ENCODE results near the gene HOXD12.
A peak's percentile ranks its signal among the peaks of the same experiment; 100 is the strongest.

HOXD12 gene

GRCh38 chr2:176137906-176138305, 38.3 kb downstream of the HOXD12 start:
- Histone ChIP-seq H3K27me3 (ENCODE audit: control insufficient read depth, insufficient read depth, low read length) (no peaks in the 10 kb centered on the region), H3K36me3 (ENCODE audit: insufficient read depth, low read length) (no peaks in the 10 kb centered on the region), H3K4me2 (ENCODE audit: low read length) (peak overlapping the region; percentile 90), H3K4me3 (ENCODE audit: low read length) (no peak overlapping the region), H3K9ac (ENCODE audit: low read depth, low read length) (no peak overlapping the region), H3K9me3 (replicated peaks; ENCODE audit: low read length) (no peaks in the 10 kb centered on the region), H3K4me1 (ENCODE audit: control insufficient read depth, insufficient read depth, low read length) (peaks cover 3% of the 10 kb centered on the region)

GRCh38 chr2:176138526-176138922, 38.9 kb downstream of the HOXD12 start:
- Histone ChIP-seq H3K4me2 (ENCODE audit: low read length) (peak overlapping the region; percentile 62), H3K4me3 (ENCODE audit: low read length) (peak overlapping the region; percentile 10), H3K27me3 (ENCODE audit: control insufficient read depth, insufficient read depth, low read length) (no peaks in the 10 kb centered on the region), H3K9ac (ENCODE audit: low read depth, low read length) (peak overlapping the region; percentile 68), H3K4me1 (ENCODE audit: control insufficient read depth, insufficient read depth, low read length) (peaks cover 3% of the 10 kb centered on the region), H3K36me3 (ENCODE audit: insufficient read depth, low read length) (no peaks in the 10 kb centered on the region), H3K9me3 (replicated peaks; ENCODE audit: low read length) (no peaks in the 10 kb centered on the region)

- Histone ChIP-seq H3K4me3 (ENCODE audit: low read length) (peak overlapping the region; percentile 24), H3K9ac (ENCODE audit: low read depth, low read length) (peak overlapping the region; percentile 68), H3K27me3 (ENCODE audit: control insufficient read depth, insufficient read depth, low read length) (no peaks in the 10 kb centered on the region)
Measured at GRCh38 chr2:176138923-176139660, 39.5 kb downstream of the HOXD12 start.

GRCh38 chr2:176139661-176140512, 40.3 kb downstream of the HOXD12 start:
- H3K4me1 ChIP-seq (ENCODE audit: control insufficient read depth, insufficient read depth, low read length), result peaks cover 3% of the 10 kb centered on the region
- no peaks in the 10 kb centered on the region for H3K36me3 ChIP-seq (ENCODE audit: insufficient read depth, low read length)
- no peaks in the 10 kb centered on the region for H3K9me3 ChIP-seq (replicated peaks; ENCODE audit: low read length)
- peak overlapping the region; percentile 88 for H3K4me2 ChIP-seq (ENCODE audit: low read length)
- peak overlapping the region; percentile 75 for H3K4me3 ChIP-seq (ENCODE audit: low read length)
- H3K9ac ChIP-seq (ENCODE audit: low read depth, low read length), result peak overlapping the region; percentile 68
- H3K27me3 ChIP-seq (ENCODE audit: control insufficient read depth, insufficient read depth, low read length), result no peaks in the 10 kb centered on the region

More at GRCh38 chr2:176138923-176139660, 39.5 kb downstream of the HOXD12 start:
- Histone ChIP-seq H3K4me1 (ENCODE audit: control insufficient read depth, insufficient read depth, low read length) (peaks cover 3% of the 10 kb centered on the region), H3K36me3 (ENCODE audit: insufficient read depth, low read length) (no peaks in the 10 kb centered on the region), H3K4me2 (ENCODE audit: low read length) (peak overlapping the region; percentile 62), H3K9me3 (replicated peaks; ENCODE audit: low read length) (no peaks in the 10 kb centered on the region)

GRCh38 chr2:176140513-176141317, 41.1 kb downstream of the HOXD12 start:
- Histone ChIP-seq H3K36me3 (ENCODE audit: insufficient read depth, low read length) (no peaks in the 10 kb centered on the region), H3K9me3 (replicated peaks; ENCODE audit: low read length) (no peaks in the 10 kb centered on the region), H3K27me3 (ENCODE audit: control insufficient read depth, insufficient read depth, low read length) (peaks cover 5% of the 10 kb centered on the region), H3K4me2 (ENCODE audit: low read length) (peak overlapping the region; percentile 88), H3K4me3 (ENCODE audit: low read length) (peak overlapping the region; percentile 75), H3K4me1 (ENCODE audit: control insufficient read depth, insufficient read depth, low read length) (peaks cover 2% of the 10 kb centered on the region), H3K9ac (ENCODE audit: low read depth, low read length) (peak overlapping the region; percentile 63)

- no peak overlapping the region for H3K9ac ChIP-seq (ENCODE audit: low read depth, low read length)
- H3K4me3 ChIP-seq (ENCODE audit: low read length), result no peak overlapping the region
- no peaks in the 10 kb centered on the region for H3K4me1 ChIP-seq (ENCODE audit: control insufficient read depth, insufficient read depth, low read length)
- peaks cover 5% of the 10 kb centered on the region for H3K27me3 ChIP-seq (ENCODE audit: control insufficient read depth, insufficient read depth, low read length)
- no peaks in the 10 kb centered on the region for H3K9me3 ChIP-seq (replicated peaks; ENCODE audit: low read length)
- H3K36me3 ChIP-seq (ENCODE audit: insufficient read depth, low read length), result no peaks in the 10 kb centered on the region
- H3K4me2 ChIP-seq (ENCODE audit: low read length), result no peak overlapping the region
Measured at GRCh38 chr2:176142281-176142680, 42.7 kb downstream of the HOXD12 start.

GRCh38 chr2:176145085-176145969, 45.7 kb downstream of the HOXD12 start:
- Histone ChIP-seq H3K4me1 (ENCODE audit: control insufficient read depth, insufficient read depth, low read length) (no peaks in the 10 kb centered on the region), H3K4me3 (ENCODE audit: low read length) (no peak overlapping the region), H3K9ac (ENCODE audit: low read depth, low read length) (no peak overlapping the region), H3K4me2 (ENCODE audit: low read length) (no peak overlapping the region), H3K9me3 (replicated peaks; ENCODE audit: low read length) (no peaks in the 10 kb centered on the region), H3K27me3 (ENCODE audit: control insufficient read depth, insufficient read depth, low read length) (peaks cover 5% of the 10 kb centered on the region), H3K36me3 (ENCODE audit: insufficient read depth, low read length) (no peaks in the 10 kb centered on the region)

GRCh38 chr2:176146101-176146500, 46.5 kb downstream of the HOXD12 start:
- no peak overlapping the region for H3K4me2 ChIP-seq (ENCODE audit: low read length)
- H3K27me3 ChIP-seq (ENCODE audit: control insufficient read depth, insufficient read depth, low read length), result peaks cover 5% of the 10 kb centered on the region
- no peak overlapping the region for H3K9ac ChIP-seq (ENCODE audit: low read depth, low read length)
- no peaks in the 10 kb centered on the region for H3K4me1 ChIP-seq (ENCODE audit: control insufficient read depth, insufficient read depth, low read length)
- H3K4me3 ChIP-seq (ENCODE audit: low read length), result no peak overlapping the region
- no peaks in the 10 kb centered on the region for H3K36me3 ChIP-seq (ENCODE audit: insufficient read depth, low read length)
- H3K9me3 ChIP-seq (replicated peaks; ENCODE audit: low read length), result no peaks in the 10 kb centered on the region

- peaks cover 5% of the 10 kb centered on the region for H3K27me3 ChIP-seq (ENCODE audit: control insufficient read depth, insufficient read depth, low read length)
Measured at GRCh38 chr2:176146645-176147044, 47.0 kb downstream of the HOXD12 start.

GRCh38 chr2:176147210-176147799, 47.7 kb downstream of the HOXD12 start:
- H3K4me2 ChIP-seq (ENCODE audit: low read length), result no peak overlapping the region
- H3K9ac ChIP-seq (ENCODE audit: low read depth, low read length), result no peak overlapping the region
- H3K4me1 ChIP-seq (ENCODE audit: control insufficient read depth, insufficient read depth, low read length), result no peaks in the 10 kb centered on the region
- H3K36me3 ChIP-seq (ENCODE audit: insufficient read depth, low read length), result no peaks in the 10 kb centered on the region
- peaks cover 5% of the 10 kb centered on the region for H3K27me3 ChIP-seq (ENCODE audit: control insufficient read depth, insufficient read depth, low read length)
- H3K4me3 ChIP-seq (ENCODE audit: low read length), result no peak overlapping the region
- no peaks in the 10 kb centered on the region for H3K9me3 ChIP-seq (replicated peaks; ENCODE audit: low read length)

More at GRCh38 chr2:176146645-176147044, 47.0 kb downstream of the HOXD12 start:
- Histone ChIP-seq H3K4me2 (ENCODE audit: low read length) (no peak overlapping the region), H3K9me3 (replicated peaks; ENCODE audit: low read length) (no peaks in the 10 kb centered on the region), H3K4me1 (ENCODE audit: control insufficient read depth, insufficient read depth, low read length) (no peaks in the 10 kb centered on the region), H3K4me3 (ENCODE audit: low read length) (no peak overlapping the region), H3K9ac (ENCODE audit: low read depth, low read length) (no peak overlapping the region), H3K36me3 (ENCODE audit: insufficient read depth, low read length) (no peaks in the 10 kb centered on the region)
